GM11168 (cell line): ENCODE results near the gene MSTO1.
"Not testable (repeated sequence)": the region's sequence is repeated elsewhere in the genome, so short reads cannot be mapped to it uniquely, and the experiment has no call there.

Experiments
- in situ Hi-C: fragments of 300-500 bp; cut with MboI; formaldehyde crosslinking; loops from one replicate; pipeline ENCODE4 v1.12.0; 2022; ENCODE audit warnings: low sequenced_read_pairs; ENCODE audit not compliant: unreplicated experiment

MSTO1 gene

DNA sequence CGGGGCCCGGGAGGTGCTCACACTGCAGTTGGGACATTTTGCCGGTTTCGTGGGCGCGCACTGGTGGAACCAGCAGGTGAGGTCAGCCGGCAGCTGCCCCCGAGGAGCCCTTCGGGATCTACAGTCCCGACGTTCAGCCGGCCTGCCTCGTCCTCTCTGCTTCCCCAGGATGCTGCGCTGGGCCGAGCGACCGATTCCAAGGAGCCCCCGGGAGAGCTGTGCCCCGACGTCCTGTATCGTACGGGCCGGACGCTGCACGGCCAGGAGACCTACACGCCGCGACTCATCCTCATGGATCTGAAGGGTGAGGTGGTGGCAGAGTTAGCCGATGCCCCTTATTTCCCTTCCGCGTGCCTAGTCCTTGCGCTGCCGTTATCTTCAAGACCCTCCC, 234 bp downstream of the MSTO1 start:
- in situ Hi-C loops = loop anchor here (10.0 kb wide), 1 partner anchor 55 kb away; no protein-coding TSS in a partner anchor

DNA sequence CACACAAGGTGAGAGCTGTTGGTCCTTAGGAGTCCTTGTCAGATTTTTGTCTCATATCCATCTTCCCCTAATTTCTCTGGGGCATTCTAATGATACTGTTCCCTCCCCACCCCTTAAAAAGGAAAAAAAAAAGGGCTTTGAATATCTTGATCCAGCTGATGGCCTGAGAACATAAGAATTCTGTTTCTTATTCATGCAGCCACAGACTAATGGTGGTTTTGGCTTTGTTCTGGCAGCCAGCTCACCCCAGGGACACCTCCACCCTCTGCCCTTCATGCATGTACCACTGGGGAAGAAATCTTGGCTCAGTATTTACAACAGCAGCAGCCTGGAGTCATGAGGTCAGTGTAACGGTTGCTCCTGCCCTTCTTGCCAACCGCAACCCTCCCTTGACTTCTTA, 3.2 kb downstream of the MSTO1 start:
- in situ Hi-C loops = loop anchor here (10.0 kb wide), 1 partner anchor 52 kb away; no protein-coding TSS in a partner anchor

DNA sequence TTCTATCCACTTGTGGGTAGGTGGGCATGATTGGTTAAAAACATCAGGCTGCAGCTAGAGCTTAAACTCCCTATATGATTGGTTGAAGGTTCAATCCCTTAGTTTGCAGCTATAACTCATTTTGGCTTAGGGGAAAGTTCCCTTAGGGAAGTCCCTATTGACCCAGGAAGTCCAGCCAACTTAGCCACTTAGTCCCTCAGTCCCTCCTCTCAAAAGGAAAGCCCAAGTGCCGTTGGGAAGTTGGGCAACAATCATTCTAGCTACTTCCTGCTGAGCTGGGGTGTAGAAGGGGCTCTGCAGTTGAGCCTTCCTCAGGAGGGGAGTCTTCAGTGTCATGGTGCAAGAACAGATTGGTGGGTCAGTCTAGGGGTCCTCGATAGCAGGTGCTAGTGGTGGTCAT, 12.2 kb downstream of the MSTO1 start:
- in situ Hi-C loops = no loop called here

DNA sequence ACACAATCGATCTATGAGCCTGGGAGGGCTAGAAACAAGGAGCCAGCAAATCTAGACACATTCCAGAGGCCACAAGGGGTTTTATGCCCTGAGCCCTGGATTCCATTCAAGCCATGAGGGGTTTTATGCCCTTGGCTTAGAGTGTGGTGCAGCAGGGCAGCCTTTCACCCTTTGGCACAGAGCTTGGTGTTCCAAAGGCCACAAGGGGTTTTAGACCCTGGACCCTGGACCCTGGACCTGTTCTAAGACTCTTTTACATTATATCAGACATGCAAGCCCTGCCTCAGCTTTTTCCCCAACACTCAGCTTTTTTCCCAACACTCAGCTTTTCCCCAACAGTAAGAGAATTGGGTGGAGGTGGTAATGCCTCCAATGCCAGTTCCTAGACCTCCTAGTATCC, 13.3 kb downstream of the MSTO1 start:
- in situ Hi-C loops = no loop called here

DNA sequence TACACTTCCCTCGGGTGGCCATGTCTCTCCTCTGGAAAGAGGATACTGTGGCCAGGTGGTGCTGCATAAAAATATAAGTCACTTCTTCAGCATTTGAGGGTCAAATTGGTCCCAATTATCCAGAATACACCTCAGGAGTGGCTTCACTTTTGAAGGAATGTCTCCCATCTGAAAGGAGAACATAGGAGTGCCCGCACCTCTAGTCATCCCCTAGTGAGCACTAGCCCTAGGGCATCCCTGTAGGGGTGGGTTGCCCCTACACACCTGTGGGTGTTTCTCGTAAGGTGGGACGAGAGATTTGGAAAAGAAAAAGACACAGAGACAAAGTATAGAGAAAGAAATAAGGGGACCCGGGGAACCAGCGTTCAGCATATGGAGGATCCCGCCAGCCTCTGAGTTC, 16.4 kb downstream of the MSTO1 start:
- in situ Hi-C loops = not testable (repeated sequence)

DNA sequence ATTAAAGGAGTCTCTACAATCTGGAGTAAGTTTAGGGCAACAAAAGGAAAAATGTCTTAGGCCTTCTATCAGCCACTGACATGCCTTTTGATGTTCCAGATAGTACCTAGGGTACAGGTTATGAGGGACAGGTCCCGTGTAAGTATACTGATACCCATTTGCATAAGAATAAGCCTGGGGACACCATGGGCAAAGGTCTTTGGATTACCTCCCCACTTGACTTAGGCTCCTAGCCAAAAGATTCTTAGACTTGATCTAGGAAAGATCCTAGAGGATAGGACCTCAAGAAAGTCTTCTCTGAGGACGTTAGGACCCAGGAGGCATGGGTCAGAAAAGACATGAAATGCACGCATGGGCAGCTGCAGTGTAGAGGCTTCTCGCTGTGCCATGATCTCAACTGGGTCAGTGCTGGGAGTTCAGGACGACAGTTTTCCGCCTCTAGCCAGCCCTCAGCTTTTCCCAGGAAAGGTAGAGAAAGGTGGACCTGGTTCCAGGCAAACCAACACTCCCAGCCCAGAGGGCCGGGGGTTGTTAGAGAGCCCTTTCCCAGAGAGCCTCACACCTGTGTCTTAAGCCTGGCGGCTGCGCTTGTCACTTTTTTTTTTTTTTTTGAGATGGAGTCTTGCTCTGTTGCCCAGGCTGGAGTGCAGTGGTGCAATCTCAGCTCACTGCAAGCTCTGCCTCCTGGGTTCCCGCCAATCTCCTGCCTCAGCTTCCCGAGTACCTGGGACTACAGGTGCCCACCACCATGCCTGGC, 26.6 kb downstream of the MSTO1 start:
- in situ Hi-C loops = no loop called here

DNA sequence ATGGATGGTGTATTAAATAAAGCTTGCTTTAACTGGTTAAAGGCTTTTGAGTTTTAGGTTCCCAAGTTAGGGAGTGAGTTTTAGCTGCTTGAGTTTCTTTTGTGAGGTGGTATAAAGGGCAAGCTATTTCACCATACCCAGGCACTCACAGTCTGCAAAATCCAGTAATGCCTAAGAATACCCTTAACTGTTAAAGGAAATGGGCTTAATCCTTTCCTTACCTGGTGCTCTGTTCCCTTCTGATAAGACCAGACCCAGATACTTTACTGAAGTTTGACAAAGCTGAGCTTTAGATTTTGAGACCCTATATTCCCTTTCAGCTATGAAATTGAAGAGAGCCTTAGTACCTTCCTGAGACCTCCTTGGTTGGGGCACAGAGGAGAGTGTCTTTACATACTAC, 30.3 kb downstream of the MSTO1 start:
- in situ Hi-C loops = no loop called here

DNA sequence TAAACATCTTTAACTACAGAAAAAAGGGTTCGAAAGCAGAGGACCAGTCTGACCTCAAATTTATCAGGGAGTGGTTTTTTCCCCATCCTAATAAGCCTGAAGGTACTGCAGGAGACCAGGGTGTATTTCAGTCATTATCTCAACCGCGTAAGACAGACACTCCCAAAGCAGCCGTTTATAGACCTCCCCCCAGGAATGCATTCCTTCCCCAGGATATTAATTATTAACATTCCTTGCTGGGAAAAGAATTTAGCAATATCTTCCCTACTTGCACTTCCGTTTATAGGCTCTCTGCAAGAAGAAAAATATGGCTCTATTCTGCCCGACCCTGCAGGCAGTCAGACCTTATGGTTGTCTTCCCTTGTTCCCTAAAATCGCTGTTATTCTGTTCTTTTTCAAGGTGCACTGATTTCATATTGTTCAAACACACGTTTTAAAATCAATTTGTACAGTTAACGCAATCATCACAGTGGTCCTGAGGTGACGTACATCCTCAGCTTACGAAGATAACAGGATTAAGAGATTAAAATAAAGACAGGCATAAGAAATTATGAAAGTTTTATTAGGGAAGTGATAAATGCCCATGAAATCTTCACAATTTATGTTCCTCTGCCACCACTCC, 32.7 kb downstream of the MSTO1 start:
- in situ Hi-C loops = not testable (repeated sequence)

DNA sequence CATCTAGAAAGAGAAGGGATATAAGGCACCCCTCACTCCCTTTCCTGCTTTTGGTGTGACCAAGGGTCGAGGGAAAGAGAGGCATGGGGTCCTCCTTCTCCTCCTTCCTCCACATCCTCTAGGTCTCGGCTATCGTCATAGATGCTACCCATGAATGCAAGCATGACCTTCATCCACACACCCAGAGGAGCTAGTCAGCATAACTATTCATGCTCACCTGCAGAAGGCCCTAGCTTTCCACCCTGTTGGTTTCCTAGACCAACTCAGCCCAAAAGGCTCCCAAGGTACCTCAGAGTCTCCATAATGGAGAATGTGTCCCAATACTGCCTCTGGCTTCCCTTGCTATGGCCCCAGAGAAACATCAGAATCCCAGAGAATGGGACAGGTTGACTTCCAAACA, 33.2 kb downstream of the MSTO1 start:
- in situ Hi-C loops = no loop called here

DNA sequence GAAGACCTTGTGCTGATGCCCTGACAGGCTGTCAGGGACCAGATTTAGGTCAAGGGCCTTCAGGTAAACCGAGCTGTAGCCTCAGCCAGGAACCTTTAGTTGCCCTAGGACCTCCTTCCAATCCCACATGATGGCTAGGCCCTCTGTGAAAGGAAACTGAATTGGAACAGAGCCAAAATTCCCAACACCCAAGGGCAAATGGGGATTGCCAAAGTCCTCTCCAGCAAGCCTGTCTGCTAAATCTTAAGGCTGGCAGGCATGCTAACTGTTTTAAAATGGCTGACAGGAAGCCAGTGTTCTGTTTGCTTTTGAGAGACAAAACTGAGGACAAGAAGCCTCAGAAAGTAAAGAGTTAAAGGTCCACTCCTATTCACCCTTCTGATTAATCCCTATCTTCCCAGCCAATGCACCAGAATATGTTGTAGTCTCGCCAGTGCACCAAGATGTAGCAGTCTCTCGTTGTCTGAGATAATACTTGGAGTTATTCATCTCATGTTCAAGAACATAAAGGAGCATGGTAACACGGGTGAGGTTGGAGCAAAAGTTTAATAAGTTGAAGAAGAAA, 35.1 kb downstream of the MSTO1 start:
- in situ Hi-C loops = no loop called here

DNA sequence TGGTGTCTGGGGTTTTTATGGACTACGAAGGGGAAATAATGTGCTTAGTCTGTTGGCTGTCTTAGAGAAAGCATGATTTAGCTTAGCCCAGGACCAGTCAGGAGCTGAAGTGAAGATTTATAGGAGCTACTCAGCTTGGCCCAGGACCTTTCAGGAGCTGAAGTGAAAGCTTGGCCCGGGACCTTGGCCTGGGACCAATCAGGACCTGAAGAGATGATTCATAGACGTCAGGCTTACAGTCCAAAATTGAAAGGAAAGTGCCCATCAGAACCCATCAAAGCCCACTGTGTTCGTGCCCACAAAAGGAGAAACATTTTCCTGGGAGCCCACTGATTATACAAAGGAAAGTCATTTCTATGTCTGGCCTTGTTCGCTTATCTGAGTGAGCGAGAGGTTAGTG, 35.6 kb downstream of the MSTO1 start:
- in situ Hi-C loops = no loop called here

DNA sequence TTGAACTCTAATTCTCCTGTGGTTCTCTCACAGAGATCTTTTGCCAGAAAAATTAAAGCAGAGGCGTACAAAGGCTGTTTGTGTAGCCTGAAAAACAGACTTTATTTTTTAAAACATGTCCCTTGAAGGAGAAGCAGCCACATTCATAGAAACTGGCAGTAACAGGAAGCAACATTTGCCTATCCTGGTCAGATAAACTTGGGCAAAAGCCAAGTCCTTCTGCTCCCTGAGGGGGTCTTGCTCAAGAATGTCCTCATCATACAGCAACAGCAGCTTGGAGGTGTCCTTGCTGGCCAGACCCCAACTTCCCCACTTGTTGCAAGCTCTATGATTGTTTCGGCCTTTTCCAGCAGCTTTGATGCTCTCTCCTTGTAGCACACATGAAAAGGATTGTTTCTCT, 36.3 kb downstream of the MSTO1 start:
- in situ Hi-C loops = no loop called here

DNA sequence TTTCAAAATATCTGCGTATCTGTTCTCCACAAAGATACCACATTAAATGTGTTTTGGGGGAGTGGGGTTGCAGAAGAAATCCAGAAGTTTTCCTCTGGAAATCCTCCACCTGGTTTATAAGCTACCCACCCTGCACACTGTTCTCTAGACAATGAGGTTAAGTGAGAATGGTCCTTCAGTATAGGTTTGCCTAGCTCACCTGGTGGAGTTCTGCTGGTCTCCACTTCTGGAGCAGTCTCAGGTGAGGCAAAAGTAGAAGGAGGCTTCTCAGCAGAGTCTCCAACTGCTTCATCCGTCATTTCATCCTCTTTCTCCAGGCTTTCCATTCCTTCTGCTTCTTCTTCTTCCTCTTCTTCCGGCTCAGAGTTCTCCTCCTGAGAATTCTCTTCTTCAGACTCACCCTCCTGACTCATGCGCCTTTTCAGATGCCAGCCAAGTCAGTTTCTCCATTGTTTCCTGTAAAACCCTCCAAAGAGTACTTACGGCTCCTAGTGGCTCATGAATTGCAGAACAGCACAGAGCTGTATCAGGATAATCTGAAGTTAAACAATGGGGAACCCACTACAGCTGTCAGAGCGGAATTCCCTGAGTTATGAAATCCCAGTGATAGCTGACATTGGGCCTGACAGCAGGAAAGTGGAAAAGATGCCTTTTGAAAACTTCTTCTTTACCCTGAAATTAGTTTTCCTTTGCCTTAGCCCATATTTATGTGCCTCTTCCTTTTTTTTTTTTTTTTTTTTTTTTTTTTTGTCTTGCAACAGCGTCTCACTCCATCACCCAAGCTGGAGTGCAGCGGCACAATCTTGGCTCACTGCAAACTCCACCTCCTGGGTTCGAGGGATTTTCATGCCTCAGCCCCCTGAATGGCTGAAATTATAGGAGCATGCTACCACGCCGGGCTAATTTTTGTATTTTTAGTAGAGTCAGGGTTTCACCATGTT, 38.5 kb downstream of the MSTO1 start:
- in situ Hi-C loops = no loop called here

DNA sequence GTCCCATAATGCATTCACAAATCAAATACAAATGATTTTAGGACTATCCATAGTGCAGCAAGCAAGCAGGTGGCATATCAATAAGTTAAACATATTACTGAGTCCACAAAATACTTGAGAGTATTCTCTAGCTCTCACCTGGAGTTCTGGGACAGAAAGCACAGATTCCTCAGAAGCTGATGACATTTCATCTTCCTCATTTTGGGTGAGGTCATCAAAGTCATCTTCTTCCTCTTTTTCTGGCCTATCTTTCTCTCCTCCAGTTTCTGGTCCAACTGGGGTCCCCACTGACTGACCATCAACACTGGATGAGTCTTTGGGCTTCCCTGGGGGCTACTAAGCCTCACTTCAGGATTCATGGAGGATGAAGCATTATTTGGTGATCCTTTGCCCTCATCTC, 39.7 kb downstream of the MSTO1 start:
- in situ Hi-C loops = no loop called here

DNA sequence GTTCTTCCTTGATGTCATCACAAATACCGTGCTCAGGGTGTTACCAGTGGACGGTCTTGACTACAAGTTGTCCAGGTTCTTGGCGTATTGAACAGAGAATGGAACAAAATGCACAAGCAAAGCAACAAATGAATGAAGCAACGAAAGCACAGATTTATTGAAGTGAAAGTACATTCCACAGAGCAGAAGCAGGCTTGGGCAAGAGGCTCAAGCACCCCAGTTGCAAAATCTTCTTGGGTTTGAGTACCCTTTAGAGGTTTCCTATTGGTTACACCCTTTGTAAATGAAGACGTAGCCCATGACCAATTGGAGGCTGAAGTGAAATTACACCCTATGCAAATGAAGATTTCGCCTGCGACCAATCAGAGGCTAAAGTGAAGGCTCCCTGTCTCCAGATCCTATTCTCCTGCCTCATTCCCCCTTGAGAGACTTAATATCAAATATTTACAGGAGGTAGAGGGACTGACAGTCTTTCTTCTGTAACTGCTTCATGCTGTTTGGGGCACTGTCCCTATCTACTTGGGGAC, 40.3 kb downstream of the MSTO1 start:
- in situ Hi-C loops = no loop called here

DNA sequence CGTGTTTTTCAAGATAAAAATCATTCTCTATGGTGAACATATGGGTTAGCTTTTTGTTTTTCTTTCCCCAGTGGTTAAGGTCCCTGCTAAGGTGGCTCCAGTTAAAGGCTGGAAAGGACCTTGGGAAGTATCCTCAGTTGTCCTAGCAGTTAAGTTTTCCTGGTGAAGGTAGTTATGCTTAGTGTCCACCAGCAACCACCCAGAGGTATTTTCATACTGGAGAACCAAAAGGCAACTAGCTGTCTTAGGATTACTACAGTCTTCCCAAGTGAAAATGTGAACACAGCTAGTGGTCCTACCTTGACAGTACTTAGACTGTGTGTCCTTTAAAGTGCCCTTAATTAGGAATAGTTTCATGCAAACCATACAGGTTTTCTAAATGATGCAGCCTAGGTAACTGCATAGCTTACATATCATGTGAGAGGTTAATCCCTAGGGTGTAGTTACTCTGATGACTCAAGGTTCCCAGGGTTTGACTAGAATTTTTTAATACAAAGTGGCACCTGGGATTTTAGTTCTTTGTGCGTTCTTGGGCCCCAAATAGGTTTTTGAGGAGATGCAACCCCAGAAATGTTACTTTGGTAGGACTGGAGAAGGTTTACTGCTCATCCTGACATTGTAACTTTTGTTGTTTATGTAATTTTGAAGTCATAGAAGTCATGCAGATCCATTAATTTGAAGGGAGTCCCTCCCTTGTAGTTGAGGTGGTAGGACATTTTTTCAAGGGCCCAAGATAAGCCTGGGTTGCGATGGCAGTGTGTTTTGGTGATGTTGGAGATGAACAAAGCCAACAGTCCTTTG, 42.0 kb downstream of the MSTO1 start:
- in situ Hi-C loops = no loop called here

DNA sequence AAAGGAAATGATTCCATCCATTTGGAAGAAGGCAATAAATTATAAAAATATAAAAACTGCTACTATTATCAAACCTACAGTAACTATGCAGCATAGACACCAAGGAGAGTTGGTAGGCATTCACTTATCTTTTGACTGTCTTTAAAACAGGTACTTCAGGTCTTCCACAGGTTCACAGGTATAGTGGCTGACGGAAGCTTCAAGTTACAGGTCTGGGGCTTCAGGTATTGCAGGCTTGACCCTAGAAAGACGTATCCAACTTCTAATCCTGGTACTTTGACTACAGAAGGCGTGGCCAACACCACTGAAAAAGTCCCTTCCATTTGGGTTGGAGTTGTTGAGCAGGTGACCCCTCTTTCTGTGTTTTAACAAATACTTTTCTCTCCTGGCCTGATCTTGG, 42.9 kb downstream of the MSTO1 start:
- in situ Hi-C loops = no loop called here

DNA sequence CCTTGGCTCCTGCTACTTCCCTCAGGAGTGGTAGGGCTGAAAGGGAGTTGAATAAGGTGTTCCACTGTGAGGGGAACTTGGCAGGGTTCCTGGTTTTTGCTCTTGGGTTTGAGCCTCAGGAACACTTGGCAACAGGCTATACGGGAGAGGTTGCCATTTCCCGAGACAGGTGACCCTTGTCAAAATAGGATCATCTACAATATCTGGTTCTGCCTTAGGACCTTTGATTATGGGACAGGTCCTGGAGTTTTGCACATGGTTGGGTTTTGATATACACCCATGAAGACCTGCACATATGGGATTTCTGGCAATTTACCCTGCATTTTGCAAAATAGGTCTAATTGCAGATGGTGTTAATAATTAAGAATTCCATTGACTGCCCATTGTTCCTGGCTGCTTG, 47.4 kb downstream of the MSTO1 start:
- in situ Hi-C loops = no loop called here

DNA sequence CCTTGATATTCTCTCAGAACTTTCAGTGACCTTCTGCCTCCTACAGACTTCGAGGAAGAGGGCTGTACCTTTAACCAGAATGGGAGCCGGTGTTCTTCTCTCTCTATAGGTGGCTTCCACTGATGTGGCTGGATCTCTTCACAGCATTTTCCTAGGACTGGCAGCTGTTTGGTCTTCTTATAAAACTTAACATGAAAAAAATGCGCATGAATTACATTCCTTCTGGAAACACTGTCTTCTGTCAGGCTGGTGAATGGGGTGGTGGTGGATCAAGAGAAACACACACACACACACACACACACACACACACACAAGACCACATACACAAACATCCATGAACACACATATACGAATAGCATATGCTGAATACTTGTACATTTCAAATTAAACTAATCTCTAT, 51.2 kb downstream of the MSTO1 start:
- in situ Hi-C loops = loop anchor here (10.0 kb wide), 1 partner anchor 46 kb away; the partner anchor contains the start of gene MSTO1
